Body of pancreas (tissue), 4 donors: ENCODE data around the gene PRSS21. TPM values are rescaled to one million over a fixed set of nuclear protein-coding genes. Genes with fewer than 3 reads are reported as not detected.

Experiments used
- ATAC-seq: fragments of 150-250 bp; one replicate; pipeline ENCODE4 v1.9.1; 2016
- DNase-seq, 4 donors: peaks; one replicate each; pipeline ENCODE4 v3.0.0-alpha.2; 2019
- H3K27ac ChIP-seq, 4 donors: fragments of 200-600 bp; sonication (generic); 1 replicate in 3 of 4; 2 replicates in 1 of 4; pipeline versions ENCODE4 v1.5.1 to v1.6.1; 2016 to 2019; ENCODE audit warnings: mild to moderate bottlenecking in 1 of 4, mixed read lengths in 1 of 4, moderate library complexity in 1 of 4
- H3K27me3 ChIP-seq, 2 donors: fragments of 200-600 bp; sonication (generic); one replicate each; pipeline ENCODE4 v1.6.0; 2016; ENCODE audit warnings: mild to moderate bottlenecking in 1 of 2
- H3K36me3 ChIP-seq, 2 donors: fragments of 200-600 bp; sonication (generic); replicated peaks in 1 of 2; 2 replicates each; pipeline ENCODE4 v1.5.1; 2016; ENCODE audit warnings: low read depth in 2 of 2; ENCODE audit not compliant: insufficient read depth in 1 of 2
- H3K4me1 ChIP-seq: fragments of 200-600 bp; sonication (generic); one replicate; pipeline ENCODE4 v1.6.0; 2016
- H3K4me3 ChIP-seq, 2 donors: fragments of 200-600 bp; sonication (generic); 1 replicate in 1 of 2; 2 replicates in 1 of 2; pipeline ENCODE4 v1.5.1; 2016 to 2019
- H3K9me3 ChIP-seq, 3 donors: fragments of 200-600 bp; sonication (generic); 1 replicate in 2 of 3; 2 replicates in 1 of 3; pipeline ENCODE4 v1.5.1; 2016
- CTCF ChIP-seq, 7 experiments: fragments of 450-650 bp in 4 of 7; fragments of 200-600 bp in 3 of 7; sonication (generic) in 3 of 7; IDR thresholded peaks; one replicate each; pipeline ENCODE4 v1.5.1; 2016 to 2019; ENCODE audit warnings: antibody characterized with exemption in 7 of 7
- POLR2A ChIP-seq, 3 donors: fragments of 450-650 bp; IDR thresholded peaks; one replicate each; pipeline ENCODE4 v1.6.1; 2016; ENCODE audit warnings: antibody characterized with exemption in 3 of 3, mild to moderate bottlenecking in 2 of 3
- WGBS, 2 donors: methylation state at CpG; one replicate each; pipeline ENCODE4 v1.1.5; 2017; 5-methylcytosine and 5-hydroxymethylcytosine counted together
- intact Hi-C: fragments of 100-400 bp; cut with DNase I; formaldehyde crosslinking; loops from one replicate; pipeline ENCODE4 v1.15.1; 2023
- total RNA-seq, 2 donors: library from RNA; depleted of rRNA; stranded (reverse); fragments of >200 nt; gene quantifications; one replicate each; pipeline ENCODE4 v1.1.0, GENCODE V29; 2016

Gene PRSS21
- 1 to 10 TPM in 1 of 2 donors, under 1 TPM in 1; 0.66 to 1.6 TPM for total RNA-seq

- 38 to 57% methylated on average over 19 to 28 of the region's 28 CpGs for WGBS, 2 donors
- peak in 1 of 4 donors; percentile 27 for DNase-seq
These were observed at the start of gene PRSS21 for GRCh38 chr16:2816751-2817339. PRSS21 (plus strand) TSS chr16:2817237; CDS start chr16:2817269, 32 bp downstream.

GRCh38 chr16:2767891-2768290, 49.1 kb upstream of the PRSS21 start:
- WGBS, 2 donors = 66 to 73% methylated on average over 14 of the region's 14 CpGs
- H3K27ac ChIP-seq = no peak overlapping the region
- peaks cover 39 to 59% of the 10 kb centered on the region in 2 donors for H3K36me3 ChIP-seq
- H3K9me3 ChIP-seq = no peaks in the 10 kb centered on the region
- DNase-seq (no peak), ATAC-seq (no peak)
- no peak overlapping the region for H3K4me3 ChIP-seq
- intact Hi-C loops = no loop called here
- H3K4me1 ChIP-seq = peaks cover 11% of the 10 kb centered on the region
- TF ChIP-seq POLR2A (IDR thresholded peaks at IDR 0.05) (no peak), CTCF (IDR thresholded peaks at IDR 0.05) (no peak)
- H3K27me3 ChIP-seq = no peaks in the 10 kb centered on the region

More at GRCh38 chr16:2816751-2817339, at the start of gene PRSS21:
- TF ChIP-seq CTCF (IDR thresholded peaks at IDR 0.05) (peak in 1 of 7 experiments; percentile 11), POLR2A (IDR thresholded peaks at IDR 0.05) (no peak)
- Histone ChIP-seq H3K4me1 (peaks cover 5% of the 10 kb centered on the region), H3K9me3 (no peaks in the 10 kb centered on the region), H3K27me3 (no peaks in the 10 kb centered on the region), H3K4me3 (no peak within 1 kb of the TSS), H3K27ac (no peak within 1 kb of the TSS), H3K36me3 (no peaks in the 10 kb centered on the region)
- intact Hi-C loops = no loop called here
- ATAC-seq = peak; percentile 10

- TF ChIP-seq CTCF (IDR thresholded peaks at IDR 0.05) = no peak
- TF ChIP-seq POLR2A (IDR thresholded peaks at IDR 0.05) = no peak
- Histone ChIP-seq H3K27ac (no peak overlapping the region), H3K4me1 (peaks cover 11% of the 10 kb centered on the region), H3K9me3 (no peaks in the 10 kb centered on the region), H3K27me3 (no peaks in the 10 kb centered on the region), H3K4me3 (no peak overlapping the region), H3K36me3 (peaks cover 33 to 53% of the 10 kb centered on the region in 2 donors)
- DNase-seq = no peak
- WGBS, 2 donors = 78 to 79% methylated on average over 17 of the region's 17 CpGs
- no peak for ATAC-seq
- intact Hi-C loops = no loop called here
These were observed 48.5 kb upstream of the PRSS21 start for GRCh38 chr16:2768403-2769089.

GRCh38 chr16:2769100-2769529, 47.9 kb upstream of the PRSS21 start:
- no peaks in the 10 kb centered on the region for H3K9me3 ChIP-seq
- H3K4me1 ChIP-seq = peaks cover 11% of the 10 kb centered on the region
- H3K4me3 ChIP-seq = no peak overlapping the region
- H3K27me3 ChIP-seq = no peaks in the 10 kb centered on the region
- WGBS, 2 donors = 84 to 90% methylated on average over 10 to 11 of the region's 11 CpGs
- DNase-seq = no peak
- intact Hi-C loops = no loop called here
- TF ChIP-seq CTCF (IDR thresholded peaks at IDR 0.05) (no peak), POLR2A (IDR thresholded peaks at IDR 0.05) (no peak)
- no peak overlapping the region for H3K27ac ChIP-seq
- peaks cover 27 to 47% of the 10 kb centered on the region in 2 donors for H3K36me3 ChIP-seq
- no peak for ATAC-seq
